Activated B cell treated with CpG ODN at 0.5 μM for 24 hours (primary cell): Measurements from ENCODE around the gene PALLD. TPM values are rescaled to one million over a fixed set of nuclear protein-coding genes. Genes with fewer than 3 reads are reported as not detected.

Source experiments
- ATAC-seq: fragments of 200-7000 bp; cut with Tn5 transposase; one replicate; pipeline ENCODE4 v1.10.0; 2021; ENCODE audit warnings: low read depth, mild to moderate bottlenecking, moderate library complexity
- CTCF ChIA-PET: fragments of 350-600 bp; sonication (Branson Sonifier 250); formaldehyde crosslinking; loops from one replicate; lab custom pipeline; 2021; ENCODE audit warnings: antibody characterized with exemption; lab: Charles Lee
- POLR2A ChIA-PET: fragments of 350-600 bp; sonication (Branson Sonifier 250); formaldehyde crosslinking; loops from one replicate; lab custom pipeline; 2021; ENCODE audit warnings: antibody characterized with exemption; lab: Charles Lee
- DNase-seq: peaks from one replicate; pipeline ENCODE4 v3.0.0; 2022
- H3K27ac Mint-ChIP-seq: one replicate; pipeline ENCODE4 v1.8.0; 2020; ENCODE audit warnings: mixed read lengths
- H3K27me3 Mint-ChIP-seq: one replicate; pipeline ENCODE4 v1.8.0; 2021; ENCODE audit warnings: mixed read lengths
- H3K36me3 Mint-ChIP-seq: one replicate; pipeline ENCODE4 v1.8.0; 2021; ENCODE audit warnings: low read depth, mixed read lengths
- H3K4me1 Mint-ChIP-seq: one replicate; pipeline ENCODE4 v1.8.0; 2021; ENCODE audit warnings: mixed read lengths
- H3K4me3 Mint-ChIP-seq: one replicate; pipeline ENCODE4 v1.8.0; 2020; ENCODE audit warnings: mild to moderate bottlenecking, mixed read lengths
- H3K9me3 Mint-ChIP-seq: one replicate; pipeline ENCODE4 v1.8.0; 2020; ENCODE audit warnings: mixed read lengths
- intact Hi-C: fragments of 100-400 bp; cut with micrococcal nuclease; formaldehyde crosslinking; loops from one replicate; pipeline ENCODE4 v1.15.1; 2024
- total RNA-seq: library from RNA; stranded (reverse); gene quantifications from 2 replicates; pipeline ENCODE4 v1.2.3, GENCODE V29; 2022
- TF ChIP-seq, protein P1 (sequence below): fragments of 200-600 bp; IDR thresholded peaks from one replicate; pipeline ENCODE4 v1.8.0; 2022; ENCODE audit warnings: antibody characterized with exemption, mild to moderate bottlenecking

PALLD gene
- total RNA-seq, 1 donor from 2014 or later: 0.44 TPM

DNA sequence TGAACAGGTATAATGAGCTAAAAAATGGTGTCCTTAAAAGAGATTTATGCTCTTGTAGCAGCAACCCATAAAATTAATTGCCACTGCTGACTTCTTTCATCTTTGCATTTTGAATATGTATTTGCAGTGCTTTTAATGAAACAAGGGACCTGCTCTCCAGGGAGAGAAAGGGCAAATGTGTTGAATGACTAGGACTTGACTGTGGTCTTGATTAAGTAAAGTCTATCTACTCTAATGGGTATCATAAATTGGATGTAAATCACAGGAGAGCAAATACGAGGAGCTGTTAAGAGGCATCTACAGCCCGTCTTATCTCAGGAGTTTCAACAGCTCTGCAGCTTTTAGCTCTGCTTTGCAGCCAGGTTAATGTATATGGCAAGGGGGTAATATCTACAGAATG, 216.4 kb downstream of the PALLD start:
- peaks cover 4% of the 10 kb centered on the region for H3K27me3 Mint-ChIP-seq
- ATAC-seq (no peak), DNase-seq (no peak)
- H3K4me3 Mint-ChIP-seq: no peak overlapping the region
- no peaks in the 10 kb centered on the region for H3K36me3 Mint-ChIP-seq
- ChIA-PET CTCF (no interaction called here), POLR2A (no interaction called here)
- H3K4me1 Mint-ChIP-seq: peaks cover 8% of the 10 kb centered on the region
- TF ChIP-seq, protein P1, sequence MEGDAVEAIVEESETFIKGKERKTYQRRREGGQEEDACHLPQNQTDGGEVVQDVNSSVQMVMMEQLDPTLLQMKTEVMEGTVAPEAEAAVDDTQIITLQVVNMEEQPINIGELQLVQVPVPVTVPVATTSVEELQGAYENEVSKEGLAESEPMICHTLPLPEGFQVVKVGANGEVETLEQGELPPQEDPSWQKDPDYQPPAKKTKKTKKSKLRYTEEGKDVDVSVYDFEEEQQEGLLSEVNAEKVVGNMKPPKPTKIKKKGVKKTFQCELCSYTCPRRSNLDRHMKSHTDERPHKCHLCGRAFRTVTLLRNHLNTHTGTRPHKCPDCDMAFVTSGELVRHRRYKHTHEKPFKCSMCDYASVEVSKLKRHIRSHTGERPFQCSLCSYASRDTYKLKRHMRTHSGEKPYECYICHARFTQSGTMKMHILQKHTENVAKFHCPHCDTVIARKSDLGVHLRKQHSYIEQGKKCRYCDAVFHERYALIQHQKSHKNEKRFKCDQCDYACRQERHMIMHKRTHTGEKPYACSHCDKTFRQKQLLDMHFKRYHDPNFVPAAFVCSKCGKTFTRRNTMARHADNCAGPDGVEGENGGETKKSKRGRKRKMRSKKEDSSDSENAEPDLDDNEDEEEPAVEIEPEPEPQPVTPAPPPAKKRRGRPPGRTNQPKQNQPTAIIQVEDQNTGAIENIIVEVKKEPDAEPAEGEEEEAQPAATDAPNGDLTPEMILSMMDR: no peak
- no peaks in the 10 kb centered on the region for H3K9me3 Mint-ChIP-seq
- no peak overlapping the region for H3K27ac Mint-ChIP-seq
- intact Hi-C loops: no loop called here

DNA sequence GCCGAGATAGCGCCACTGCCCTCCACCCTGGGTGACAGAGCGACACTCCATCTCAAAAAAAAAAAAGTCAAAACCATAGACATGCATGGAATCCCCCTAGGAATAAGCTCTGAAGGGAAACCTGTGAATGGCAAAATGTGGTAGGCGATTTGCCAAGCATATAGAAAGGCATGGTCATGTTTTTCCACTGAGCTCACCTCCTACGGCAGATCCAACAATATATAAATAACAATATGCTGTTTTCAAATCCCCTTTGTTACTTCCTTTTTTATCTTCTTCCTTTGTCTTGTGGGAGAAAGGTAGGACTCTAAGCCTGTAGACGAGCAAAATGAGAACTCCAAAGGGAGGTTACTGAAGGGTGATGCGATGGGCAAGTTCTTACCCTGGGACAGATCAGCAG, 219.0 kb downstream of the PALLD start:
- no peak overlapping the region for H3K27ac Mint-ChIP-seq
- H3K4me1 Mint-ChIP-seq: peaks cover 8% of the 10 kb centered on the region
- DNase-seq (no peak), ATAC-seq (no peak)
- no peaks in the 10 kb centered on the region for H3K9me3 Mint-ChIP-seq
- intact Hi-C loops: no loop called here
- CTCF ChIA-PET: no interaction called here
- H3K36me3 Mint-ChIP-seq: no peaks in the 10 kb centered on the region
- H3K27me3 Mint-ChIP-seq: no peaks in the 10 kb centered on the region
- TF ChIP-seq, protein P1: no peak
- POLR2A ChIA-PET: no interaction called here
- H3K4me3 Mint-ChIP-seq: no peak overlapping the region

DNA sequence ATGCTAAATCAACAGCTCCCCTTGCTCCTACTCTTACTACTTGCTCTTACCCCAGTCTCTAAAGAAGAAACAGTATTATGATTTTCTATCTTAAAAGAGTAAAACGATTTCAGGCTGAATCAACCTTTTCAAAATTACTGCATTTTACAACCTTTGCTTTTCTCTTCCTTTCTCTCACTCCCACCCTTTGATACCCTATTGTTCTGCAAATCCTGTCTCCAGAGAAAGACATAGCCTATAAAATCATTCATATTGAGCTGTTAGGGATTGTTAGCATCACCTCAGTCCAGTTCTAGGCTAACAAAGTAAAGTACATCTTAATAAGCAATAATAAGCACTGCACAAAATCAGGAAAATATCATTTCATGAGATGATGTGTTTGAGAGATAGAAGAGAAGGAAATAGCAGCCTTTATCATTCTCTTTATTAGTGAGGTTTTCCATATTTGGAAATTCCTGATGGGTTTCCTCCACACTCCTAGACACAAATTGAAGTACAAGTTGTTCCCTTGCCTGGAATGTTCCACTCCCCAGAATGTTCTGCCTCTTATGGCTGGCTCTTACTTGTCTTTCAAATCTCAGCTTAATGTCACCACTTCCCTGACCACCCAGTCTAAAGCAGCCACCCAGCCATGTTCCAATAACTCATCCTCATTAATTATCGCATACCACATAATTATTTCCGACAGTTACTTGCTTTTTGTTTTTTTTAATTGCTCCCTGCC, 219.7 kb downstream of the PALLD start:
- no peaks in the 10 kb centered on the region for H3K27me3 Mint-ChIP-seq

DNA sequence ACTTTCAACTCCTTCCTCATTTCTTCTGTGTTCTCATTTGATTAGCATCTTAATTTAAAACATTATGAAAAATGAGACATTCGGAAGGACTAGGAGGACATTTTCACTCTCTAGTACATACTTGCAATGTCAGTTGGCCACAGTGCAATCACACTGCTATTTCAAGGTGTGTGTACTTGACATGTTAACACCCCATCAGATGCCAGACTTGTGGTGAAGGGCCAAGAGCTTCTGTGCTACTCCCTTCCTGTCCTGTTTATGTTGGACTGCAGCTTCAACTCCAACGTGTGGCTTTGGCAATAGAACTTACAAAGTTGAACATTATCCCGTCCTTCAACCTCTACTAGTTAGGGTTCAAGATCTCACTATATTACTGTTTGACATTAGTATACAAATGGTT, 221.0 kb downstream of the PALLD start:
- no peak for DNase-seq
- peaks cover 2% of the 10 kb centered on the region for H3K4me1 Mint-ChIP-seq
- ChIA-PET POLR2A (no interaction called here), CTCF (no interaction called here)
- ATAC-seq: no peak
- intact Hi-C loops: no loop called here
- TF ChIP-seq, protein P1: no peak
- H3K27me3 Mint-ChIP-seq: no peaks in the 10 kb centered on the region
- H3K4me3 Mint-ChIP-seq: no peak overlapping the region
- no peaks in the 10 kb centered on the region for H3K9me3 Mint-ChIP-seq
- H3K27ac Mint-ChIP-seq: no peak overlapping the region
- H3K36me3 Mint-ChIP-seq: no peaks in the 10 kb centered on the region

More for the DNA sequence above, 219.7 kb downstream of the PALLD start:
- Mint-ChIP-seq H3K9me3 (no peaks in the 10 kb centered on the region), H3K27ac (no peak overlapping the region), H3K4me3 (no peak overlapping the region), H3K4me1 (peaks cover 5% of the 10 kb centered on the region), H3K36me3 (no peaks in the 10 kb centered on the region)
- DNase-seq (no peak), ATAC-seq (no peak)
- ChIA-PET POLR2A (no interaction called here), CTCF (no interaction called here)
- TF ChIP-seq, protein P1: no peak
- intact Hi-C loops: no loop called here

DNA sequence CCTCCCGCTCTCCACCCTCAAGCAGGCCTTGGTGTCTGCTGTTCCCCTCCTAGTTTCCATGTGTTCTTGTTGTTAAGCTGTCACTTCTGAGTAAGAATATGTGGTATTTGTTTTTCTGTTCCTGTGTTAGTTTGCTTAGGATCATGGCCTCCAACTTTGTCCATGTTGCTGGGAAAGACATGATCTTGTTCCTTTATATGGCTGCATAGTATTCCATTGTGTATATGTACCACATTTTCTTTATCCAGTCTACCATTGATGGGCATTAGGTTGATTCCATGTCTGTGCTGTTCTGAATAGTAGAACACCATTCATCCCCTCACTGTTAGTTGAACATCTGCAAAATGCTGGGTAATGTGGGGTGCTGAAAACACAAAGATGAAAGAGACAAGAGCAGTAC, 222.9 kb downstream of the PALLD start:
- ChIA-PET POLR2A (no interaction called here), CTCF (no interaction called here)
- peaks cover 4% of the 10 kb centered on the region for H3K4me1 Mint-ChIP-seq
- H3K4me3 Mint-ChIP-seq: no peak overlapping the region
- ATAC-seq: no peak
- no peaks in the 10 kb centered on the region for H3K36me3 Mint-ChIP-seq
- DNase-seq: no peak
- intact Hi-C loops: no loop called here
- TF ChIP-seq, protein P1: no peak
- peaks cover 4% of the 10 kb centered on the region for H3K27me3 Mint-ChIP-seq
- no peaks in the 10 kb centered on the region for H3K9me3 Mint-ChIP-seq
- H3K27ac Mint-ChIP-seq: no peak overlapping the region
